ENCODE measurements around the gene APBA1.

The APBA1 gene

DNA sequence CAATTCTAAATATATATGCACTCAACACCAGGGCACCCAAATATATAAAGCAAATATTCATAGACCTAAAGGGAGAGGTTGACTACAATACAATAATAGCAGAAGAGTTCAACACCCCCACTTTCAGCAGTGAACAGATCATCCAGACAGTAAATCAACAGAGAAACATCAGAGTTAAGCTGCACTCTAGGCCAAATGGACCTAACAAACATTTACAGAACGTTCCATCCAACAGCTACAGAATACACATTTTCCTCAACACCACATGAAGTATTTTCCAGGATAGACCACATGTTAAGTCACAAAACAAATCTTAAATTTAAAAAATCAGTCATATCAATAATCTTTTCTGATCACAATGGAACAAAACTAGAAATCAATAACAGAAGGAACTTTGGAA is 18.9 kb downstream of the APBA1 start:
- no peak for DNase-seq (ENCODE audit: low spot score)
- H3K27ac ChIP-seq = no peak overlapping the region
- TF ChIP-seq CTCF (conservative IDR thresholded peaks at IDR 0.05; ENCODE audit: low read depth) = no peak
- CTCF ChIA-PET = no interaction called here
- POLR2A ChIA-PET (ENCODE audit: low non-redundant PET) = no interaction called here

DNA sequence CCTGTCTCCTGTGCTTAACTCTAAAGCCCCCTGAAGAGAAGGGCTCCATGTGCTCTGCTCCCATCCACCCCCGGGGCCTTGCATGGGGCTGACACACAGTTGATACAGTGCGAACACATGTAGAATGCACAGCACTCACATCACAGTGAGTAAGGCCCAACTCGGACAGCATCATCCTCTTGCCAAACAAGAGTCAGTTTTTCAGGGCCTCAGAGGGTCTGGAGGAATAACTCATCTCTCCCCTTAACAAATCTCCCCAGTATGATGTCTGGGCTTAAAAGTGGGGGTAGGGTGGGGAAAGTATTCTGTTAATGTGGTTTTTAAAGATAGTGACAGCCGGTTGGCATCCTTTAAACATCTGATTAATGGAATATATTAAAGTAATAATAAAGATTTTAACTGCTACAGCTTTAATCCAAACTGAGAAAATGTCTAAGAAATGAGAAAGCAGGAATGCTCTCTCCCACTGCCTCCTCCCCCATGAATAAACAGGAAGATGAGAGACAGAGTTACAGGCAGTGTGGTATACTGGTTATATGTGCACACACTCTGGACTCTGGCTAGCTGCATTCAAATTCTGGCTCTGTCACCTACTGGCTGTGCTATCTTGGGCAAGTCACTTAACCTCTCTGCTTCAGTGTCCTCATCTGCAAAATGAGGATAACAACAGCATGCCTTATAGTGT is 22.5 kb downstream of the APBA1 start:
- POLR2A ChIA-PET (ENCODE audit: low non-redundant PET) = no interaction called here

DNA sequence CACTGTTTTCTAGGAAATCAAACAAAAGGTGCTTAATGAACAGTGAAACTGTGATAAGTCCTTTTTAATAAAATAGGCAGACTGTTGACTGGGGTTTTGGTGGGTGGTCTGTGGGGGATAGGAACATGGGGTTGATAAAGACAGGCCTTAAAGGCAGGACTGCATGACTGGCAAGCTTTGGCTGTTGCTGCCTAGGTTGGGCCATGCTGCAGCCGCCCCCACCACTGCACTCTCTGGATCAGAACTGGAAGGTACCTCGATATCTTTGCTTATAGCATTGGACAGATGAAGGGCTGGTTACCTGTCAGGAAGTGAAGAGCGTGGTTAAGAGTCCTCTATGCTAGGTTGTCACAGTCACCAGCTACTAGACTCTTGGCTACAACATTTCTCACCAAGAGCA is 24.4 kb downstream of the APBA1 start:
- ChIA-PET CTCF (interaction anchor here (0.5 to 0.6 kb wide), 3 partner anchors 20 to 318 kb away, joined by 3 to 4 read pairs (median 3); no protein-coding TSS in a partner anchor), POLR2A (ENCODE audit: low non-redundant PET) (no interaction called here)
- no peak overlapping the region for H3K27ac ChIP-seq
- no peak for TF ChIP-seq CTCF (conservative IDR thresholded peaks at IDR 0.05; ENCODE audit: low read depth)
- no peak for DNase-seq (ENCODE audit: low spot score)

More for the DNA sequence above, 22.5 kb downstream of the APBA1 start:
- no peak for TF ChIP-seq CTCF (conservative IDR thresholded peaks at IDR 0.05; ENCODE audit: low read depth)
- no peak overlapping the region for H3K27ac ChIP-seq
- CTCF ChIA-PET = no interaction called here
- DNase-seq (ENCODE audit: low spot score) = no peak

DNA sequence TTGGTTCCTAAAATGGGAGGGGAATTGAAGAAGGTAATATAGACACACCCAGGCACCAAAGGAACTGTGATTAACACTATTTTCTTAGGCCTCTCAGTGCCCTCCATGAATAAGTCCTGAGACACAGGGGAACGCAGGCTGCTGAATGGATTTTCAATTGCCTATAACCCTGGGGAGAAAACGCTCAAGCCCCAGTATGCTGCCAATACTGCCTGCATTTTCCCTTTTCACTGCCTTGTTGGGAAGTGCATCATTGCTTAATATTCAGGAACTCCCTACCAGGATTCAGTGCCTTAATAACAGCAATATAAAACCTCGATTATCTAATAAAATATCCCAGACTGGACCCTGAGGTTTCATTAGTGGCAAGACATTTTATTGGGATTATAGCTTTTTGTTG is 25.4 kb downstream of the APBA1 start:
- DNase-seq (ENCODE audit: low spot score) = no peak
- ChIA-PET CTCF (no interaction called here), POLR2A (ENCODE audit: low non-redundant PET) (no interaction called here)
- H3K27ac ChIP-seq = no peak overlapping the region
- no peak for TF ChIP-seq CTCF (conservative IDR thresholded peaks at IDR 0.05; ENCODE audit: low read depth)

GRCh38 chr9:69645488-69645887 is 26.7 kb downstream of the APBA1 start:
- POLR2A ChIA-PET (ENCODE audit: low non-redundant PET) = no interaction called here
- H3K27ac ChIP-seq = no peak overlapping the region
- DNase-seq (ENCODE audit: low spot score) = peak; percentile 42
- CTCF ChIA-PET = interaction anchor here (0.5 kb wide), 1 partner anchor 13 kb away, joined by 3 read pairs; no protein-coding TSS in a partner anchor
- no peak for TF ChIP-seq CTCF (conservative IDR thresholded peaks at IDR 0.05; ENCODE audit: low read depth)

GRCh38 chr9:69643098-69643497 is 29.1 kb downstream of the APBA1 start:
- H3K27ac ChIP-seq = no peak overlapping the region
- CTCF ChIA-PET = no interaction called here
- no peak for DNase-seq (ENCODE audit: low spot score)
- POLR2A ChIA-PET (ENCODE audit: low non-redundant PET) = no interaction called here
- no peak for TF ChIP-seq CTCF (conservative IDR thresholded peaks at IDR 0.05; ENCODE audit: low read depth)
